ENCODE measurements around the gene TMC5.

The TMC5 gene

GRCh38 chr16:19505600-19506303 lies 88.1 kb downstream of the TMC5 start:
- no peaks in the 10 kb centered on the region for H3K4me1 ChIP-seq (ENCODE audit: insufficient read depth, poor library complexity, severe bottlenecking)
- no peak for DNase-seq (ENCODE audit: low spot score)
- peaks cover 90% of the 10 kb centered on the region for H3K36me3 ChIP-seq (ENCODE audit: low read depth)

GRCh38 chr16:19506965-19507364 lies 89.3 kb downstream of the TMC5 start:
- Histone ChIP-seq H3K27me3 (ENCODE audit: insufficient read depth, poor library complexity, severe bottlenecking) (no peaks in the 10 kb centered on the region), H3K27ac (ENCODE audit: poor library complexity, severe bottlenecking) (no peak overlapping the region), H3K36me3 (ENCODE audit: low read depth) (peaks cover 90% of the 10 kb centered on the region), H3K4me1 (ENCODE audit: insufficient read depth, poor library complexity, severe bottlenecking) (no peaks in the 10 kb centered on the region), H3K4me3 (ENCODE audit: severe bottlenecking) (no peak overlapping the region), H3K9me3 (ENCODE audit: severe bottlenecking) (no peaks in the 10 kb centered on the region)
- ATAC-seq (ENCODE audit: low read depth) (no peak), DNase-seq (ENCODE audit: low spot score) (no peak)
- no peak for TF ChIP-seq CTCF (IDR thresholded peaks at IDR 0.05; ENCODE audit: poor library complexity, severe bottlenecking)

More at GRCh38 chr16:19505600-19506303, 88.1 kb downstream of the TMC5 start:
- no peaks in the 10 kb centered on the region for H3K9me3 ChIP-seq (ENCODE audit: severe bottlenecking)
- H3K27ac ChIP-seq (ENCODE audit: poor library complexity, severe bottlenecking), result no peak overlapping the region
- no peak for TF ChIP-seq CTCF (IDR thresholded peaks at IDR 0.05; ENCODE audit: poor library complexity, severe bottlenecking)
- ATAC-seq (ENCODE audit: low read depth), result no peak
- H3K27me3 ChIP-seq (ENCODE audit: insufficient read depth, poor library complexity, severe bottlenecking), result no peaks in the 10 kb centered on the region
- no peak overlapping the region for H3K4me3 ChIP-seq (ENCODE audit: severe bottlenecking)

DNA sequence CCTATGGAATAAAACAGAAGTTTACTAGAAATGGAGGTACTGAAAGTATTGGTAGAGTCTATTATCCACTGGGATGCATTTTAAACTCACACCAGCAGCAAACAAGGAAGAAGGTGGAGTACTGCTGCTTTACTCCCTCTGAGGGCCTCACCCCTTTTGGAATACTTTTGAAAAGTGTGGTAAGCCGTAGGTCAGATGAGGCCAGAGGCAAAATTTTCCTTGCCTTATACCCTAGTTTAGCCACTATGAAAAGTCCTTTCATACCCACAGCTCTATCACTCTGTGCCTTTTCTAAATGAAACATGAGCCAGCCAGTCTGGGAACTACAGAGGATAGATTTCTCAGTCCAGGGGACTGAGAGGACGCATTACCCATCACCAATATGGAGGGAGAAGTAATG lies 90.2 kb downstream of the TMC5 start:
- Histone ChIP-seq H3K27me3 (ENCODE audit: insufficient read depth, poor library complexity, severe bottlenecking) (no peaks in the 10 kb centered on the region), H3K36me3 (ENCODE audit: low read depth) (peaks cover 90% of the 10 kb centered on the region), H3K9me3 (ENCODE audit: severe bottlenecking) (no peaks in the 10 kb centered on the region), H3K4me3 (ENCODE audit: severe bottlenecking) (no peak overlapping the region), H3K4me1 (ENCODE audit: insufficient read depth, poor library complexity, severe bottlenecking) (no peaks in the 10 kb centered on the region), H3K27ac (ENCODE audit: poor library complexity, severe bottlenecking) (no peak overlapping the region)
- TF ChIP-seq CTCF (IDR thresholded peaks at IDR 0.05; ENCODE audit: poor library complexity, severe bottlenecking), result no peak
- DNase-seq (ENCODE audit: low spot score), result no peak
- ATAC-seq (ENCODE audit: low read depth), result no peak

- no peak for TF ChIP-seq CTCF (IDR thresholded peaks at IDR 0.05; ENCODE audit: poor library complexity, severe bottlenecking)
- ATAC-seq (ENCODE audit: low read depth) (no peak), DNase-seq (ENCODE audit: low spot score) (no peak)
- Histone ChIP-seq H3K9me3 (ENCODE audit: severe bottlenecking) (no peaks in the 10 kb centered on the region), H3K4me3 (ENCODE audit: severe bottlenecking) (no peak overlapping the region), H3K36me3 (ENCODE audit: low read depth) (peaks cover 88% of the 10 kb centered on the region), H3K4me1 (ENCODE audit: insufficient read depth, poor library complexity, severe bottlenecking) (peaks cover 4% of the 10 kb centered on the region), H3K27ac (ENCODE audit: poor library complexity, severe bottlenecking) (no peak overlapping the region), H3K27me3 (ENCODE audit: insufficient read depth, poor library complexity, severe bottlenecking) (no peaks in the 10 kb centered on the region)
Observed at GRCh38 chr16:19512297-19512696, 94.6 kb downstream of the TMC5 start.

DNA sequence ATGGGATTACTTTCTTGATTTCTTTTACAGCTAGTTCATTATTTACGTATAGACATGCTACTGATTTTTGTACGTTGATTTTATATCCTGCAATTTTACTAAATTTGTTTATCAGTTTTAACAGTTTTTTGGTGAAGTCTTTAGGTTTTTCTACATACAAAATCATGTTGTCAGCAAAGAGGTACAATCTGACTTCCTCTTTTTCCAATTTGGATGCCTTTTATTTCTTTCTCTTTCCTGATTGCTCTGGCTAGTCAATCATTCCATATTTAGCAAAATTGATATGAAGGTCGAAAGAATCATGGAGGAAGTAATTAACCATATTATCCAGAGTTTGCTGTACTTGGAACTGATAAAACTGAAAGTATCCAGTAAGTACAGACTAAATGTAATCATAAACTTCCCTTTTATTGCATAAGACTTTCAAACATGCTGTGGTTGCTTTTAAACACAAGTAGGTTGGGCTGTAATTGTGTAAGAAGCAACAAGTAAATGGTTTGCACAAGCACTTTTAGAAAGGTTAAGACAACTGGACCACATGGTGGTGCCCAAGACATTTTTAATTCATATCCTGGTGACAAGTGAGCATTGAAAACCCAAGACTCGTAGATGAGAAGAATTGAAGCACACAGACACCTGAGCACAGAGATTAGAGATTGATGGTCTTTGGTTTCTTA lies 95.8 kb downstream of the TMC5 start:
- H3K4me1 ChIP-seq (ENCODE audit: insufficient read depth, poor library complexity, severe bottlenecking), result peaks cover 14% of the 10 kb centered on the region
- no peak overlapping the region for H3K4me3 ChIP-seq (ENCODE audit: severe bottlenecking)
- DNase-seq (ENCODE audit: low spot score) (no peak), ATAC-seq (ENCODE audit: low read depth) (no peak)
- TF ChIP-seq CTCF (IDR thresholded peaks at IDR 0.05; ENCODE audit: poor library complexity, severe bottlenecking), result no peak
- H3K27me3 ChIP-seq (ENCODE audit: insufficient read depth, poor library complexity, severe bottlenecking), result no peaks in the 10 kb centered on the region
- H3K36me3 ChIP-seq (ENCODE audit: low read depth), result peaks cover 79% of the 10 kb centered on the region
- no peak overlapping the region for H3K27ac ChIP-seq (ENCODE audit: poor library complexity, severe bottlenecking)
- no peaks in the 10 kb centered on the region for H3K9me3 ChIP-seq (ENCODE audit: severe bottlenecking)

All from RWPE2 (cell line).